ENCODE measurements around the gene STK11IP. TPM values are rescaled to one million over a fixed set of nuclear protein-coding genes. Genes with fewer than 3 reads are reported as not detected.

STK11IP gene
- total and polyA plus RNA-seq, 2 of the 13 experiments (the other 11 are each of a cell fraction or from before 2014, with no cell fraction given), result 12.8 to 24.0 TPM

DNA sequence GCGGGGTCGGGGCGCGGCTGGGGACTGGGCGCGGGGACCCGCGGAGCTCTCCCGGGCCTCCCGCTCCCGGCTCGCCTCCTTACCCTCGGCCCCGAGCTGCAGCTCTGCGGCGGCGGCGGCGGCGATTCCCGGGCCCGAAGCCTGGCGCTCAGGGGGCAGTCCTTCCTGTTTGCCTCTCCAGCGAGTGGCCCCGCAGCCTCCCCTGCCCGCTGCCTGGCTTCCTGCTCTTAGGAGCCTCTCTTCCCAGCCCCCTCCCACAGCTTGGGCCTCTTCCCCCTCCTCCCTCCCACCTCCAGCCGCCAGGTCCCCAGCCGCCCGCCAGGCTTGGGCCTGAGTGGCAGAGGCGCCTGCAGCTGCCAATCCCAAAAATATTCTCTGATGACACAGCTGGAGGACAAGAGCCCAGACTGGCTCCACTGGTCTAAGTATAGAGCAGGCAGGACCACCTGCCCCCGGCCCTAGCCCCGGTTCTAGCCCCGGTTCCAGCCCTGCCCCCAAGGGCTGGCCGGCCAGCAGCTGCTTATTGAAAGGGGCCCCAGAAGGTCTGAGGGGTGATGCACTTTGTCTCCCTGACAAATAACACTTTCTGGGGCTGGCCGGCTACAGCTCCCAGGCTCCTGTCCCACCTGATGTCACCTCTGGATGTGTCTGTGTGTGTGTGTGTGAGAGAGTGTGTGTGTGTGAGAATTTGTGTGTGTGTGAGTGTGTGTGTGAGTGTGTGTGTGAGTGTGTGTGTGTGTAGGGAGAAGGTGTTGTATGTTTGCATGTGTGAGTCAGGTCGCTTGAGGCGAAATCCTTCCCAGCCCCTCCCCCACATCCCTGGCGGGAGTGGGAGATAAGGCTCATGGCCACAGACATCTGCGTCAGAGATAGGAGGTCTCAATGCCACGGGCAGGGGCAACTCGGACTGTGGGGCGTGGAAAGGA is 26.1 kb upstream of the STK11IP start, which contains the start of gene OBSL1 (continued):
- TF ChIP-seq, protein P1, sequence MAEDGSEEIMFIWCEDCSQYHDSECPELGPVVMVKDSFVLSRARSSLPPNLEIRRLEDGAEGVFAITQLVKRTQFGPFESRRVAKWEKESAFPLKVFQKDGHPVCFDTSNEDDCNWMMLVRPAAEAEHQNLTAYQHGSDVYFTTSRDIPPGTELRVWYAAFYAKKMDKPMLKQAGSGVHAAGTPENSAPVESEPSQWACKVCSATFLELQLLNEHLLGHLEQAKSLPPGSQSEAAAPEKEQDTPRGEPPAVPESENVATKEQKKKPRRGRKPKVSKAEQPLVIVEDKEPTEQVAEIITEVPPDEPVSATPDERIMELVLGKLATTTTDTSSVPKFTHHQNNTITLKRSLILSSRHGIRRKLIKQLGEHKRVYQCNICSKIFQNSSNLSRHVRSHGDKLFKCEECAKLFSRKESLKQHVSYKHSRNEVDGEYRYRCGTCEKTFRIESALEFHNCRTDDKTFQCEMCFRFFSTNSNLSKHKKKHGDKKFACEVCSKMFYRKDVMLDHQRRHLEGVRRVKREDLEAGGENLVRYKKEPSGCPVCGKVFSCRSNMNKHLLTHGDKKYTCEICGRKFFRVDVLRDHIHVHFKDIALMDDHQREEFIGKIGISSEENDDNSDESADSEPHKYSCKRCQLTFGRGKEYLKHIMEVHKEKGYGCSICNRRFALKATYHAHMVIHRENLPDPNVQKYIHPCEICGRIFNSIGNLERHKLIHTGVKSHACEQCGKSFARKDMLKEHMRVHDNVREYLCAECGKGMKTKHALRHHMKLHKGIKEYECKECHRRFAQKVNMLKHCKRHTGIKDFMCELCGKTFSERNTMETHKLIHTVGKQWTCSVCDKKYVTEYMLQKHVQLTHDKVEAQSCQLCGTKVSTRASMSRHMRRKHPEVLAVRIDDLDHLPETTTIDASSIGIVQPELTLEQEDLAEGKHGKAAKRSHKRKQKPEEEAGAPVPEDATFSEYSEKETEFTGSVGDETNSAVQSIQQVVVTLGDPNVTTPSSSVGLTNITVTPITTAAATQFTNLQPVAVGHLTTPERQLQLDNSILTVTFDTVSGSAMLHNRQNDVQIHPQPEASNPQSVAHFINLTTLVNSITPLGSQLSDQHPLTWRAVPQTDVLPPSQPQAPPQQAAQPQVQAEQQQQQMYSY (CRISPR knock-in tag; IDR thresholded peaks at IDR 0.05), result no peak
- 0 out of 2 replicates have a peak, but pooled peaks have one; percentile 26 for TF ChIP-seq KLF11 (CRISPR knock-in tag; IDR thresholded peaks at IDR 0.05)
- no peak for TF ChIP-seq DDIT3 (CRISPR knock-in tag; IDR thresholded peaks at IDR 0.05)
- TF ChIP-seq ARID5B (CRISPR knock-in tag; IDR thresholded peaks at IDR 0.05), result peak; percentile 52; the same call in 1 of the 2 replicates
- TF ChIP-seq ZSCAN22 (CRISPR knock-in tag; IDR thresholded peaks at IDR 0.05), result no peak; the same call in 1 of the 2 replicates
- no peak for TF ChIP-seq ZNF576 (CRISPR knock-in tag; IDR thresholded peaks at IDR 0.05)
- TF ChIP-seq CCAR2 (optimal IDR thresholded peaks at IDR 0.05; ENCODE audit: low read depth, low read length), result peak; percentile 90
- 0 out of 2 replicates have a peak, but pooled peaks have one; percentile 29 for TF ChIP-seq RFXAP (CRISPR knock-in tag; IDR thresholded peaks at IDR 0.05; ENCODE audit: borderline replicate concordance)
- TF ChIP-seq TARDBP (CRISPR knock-in tag; IDR thresholded peaks at IDR 0.05), result peak; percentile 94
- no peak; the same call in 1 of the 2 replicates for TF ChIP-seq MIER3 (CRISPR knock-in tag; IDR thresholded peaks at IDR 0.05; ENCODE audit: borderline replicate concordance)
- TF ChIP-seq ZSCAN12 (CRISPR knock-in tag; IDR thresholded peaks at IDR 0.05), result 0 out of 2 replicates have a peak, but pooled peaks have one; percentile 57
- 0 out of 2 replicates have a peak, but pooled peaks have one; percentile 17 for TF ChIP-seq RERE (CRISPR knock-in tag; IDR thresholded peaks at IDR 0.05; ENCODE audit: low read depth)
- TF ChIP-seq ZFP36L2 (CRISPR knock-in tag; IDR thresholded peaks at IDR 0.05), result no peak

Measured in HepG2 (cell line).